NT2/D1 (cell line): ENCODE results near the gene ZNF443.

Experiments used
- YY1 ChIP-seq: IDR thresholded peaks from 2 replicates; pipeline ENCODE4 v1.6.1; 2011; ENCODE audit not compliant: insufficient read length, insufficient read depth
- ZNF274 ChIP-seq: IDR thresholded peaks from 2 replicates; pipeline ENCODE4 v1.6.1; 2011; ENCODE audit warnings: mild to moderate bottlenecking, low read depth, low read length

GRCh38 chr19:12464769-12465168 lies 23.9 kb upstream of the ZNF443 start:
- TF ChIP-seq YY1 (no peak), ZNF274 (peak; percentile 40; the same call in 1 of the 2 replicates)
